ENCODE measurements around the gene MSMB.

MSMB gene

DNA sequence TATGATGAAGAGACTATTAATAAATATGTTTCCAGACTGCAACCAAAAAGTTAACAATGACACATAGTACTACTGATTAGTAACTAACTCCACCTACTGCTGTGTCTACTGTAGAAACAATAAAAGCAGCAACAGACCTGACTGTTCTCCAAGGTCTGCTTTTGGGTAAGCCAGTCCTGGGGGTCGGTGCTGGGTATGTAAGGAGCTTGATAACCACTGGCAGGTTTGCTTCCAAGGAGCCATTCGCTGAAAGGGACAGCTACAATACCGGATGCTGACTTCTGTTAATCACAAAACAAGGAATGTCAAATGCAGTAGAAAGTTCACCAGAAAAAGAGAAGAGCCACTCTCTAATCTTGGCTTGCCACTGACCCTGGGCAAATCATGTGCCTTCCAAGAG lies 33.3 kb downstream of the MSMB start:
- H3K4me3 ChIP-seq (ENCODE audit: insufficient read depth, low read length, poor library complexity, severe bottlenecking) = no peak overlapping the region
- H3F3A ChIP-seq (ENCODE audit: insufficient read depth) = peaks cover 8% of the 10 kb centered on the region; the same call in 1 of the 2 replicates
- H3K79me2 ChIP-seq (ENCODE audit: insufficient read depth, low read length) = peaks cover 25% of the 10 kb centered on the region
- H3K9ac ChIP-seq (ENCODE audit: low read length) = no peak overlapping the region
- H3K36me3 ChIP-seq (ENCODE audit: low read length) = peaks cover 44% of the 10 kb centered on the region
- no peaks in the 10 kb centered on the region; the same call in 1 of the 2 replicates for H4K20me1 ChIP-seq (ENCODE audit: low read depth, low read length)
- H2AFZ ChIP-seq (ENCODE audit: low read depth, low read length, severe bottlenecking) = no peak overlapping the region
- H3K27me3 ChIP-seq (ENCODE audit: low read length) = no peaks in the 10 kb centered on the region
- no peak overlapping the region for H3K4me2 ChIP-seq (ENCODE audit: low read depth, low read length, poor library complexity, severe bottlenecking)
- no peaks in the 10 kb centered on the region for H3K9me3 ChIP-seq (ENCODE audit: insufficient read depth, low read length)
- H3K9me2 ChIP-seq (replicated peaks; ENCODE audit: insufficient read depth, low read length) = no peaks in the 10 kb centered on the region
- no peak overlapping the region for H3K27ac ChIP-seq (ENCODE audit: low read depth, low read length)
- TF ChIP-seq EZH2phosphoT487 (conservative IDR thresholded peaks at IDR 0.05; ENCODE audit: low read length) = no peak
- TF ChIP-seq, protein P1, sequence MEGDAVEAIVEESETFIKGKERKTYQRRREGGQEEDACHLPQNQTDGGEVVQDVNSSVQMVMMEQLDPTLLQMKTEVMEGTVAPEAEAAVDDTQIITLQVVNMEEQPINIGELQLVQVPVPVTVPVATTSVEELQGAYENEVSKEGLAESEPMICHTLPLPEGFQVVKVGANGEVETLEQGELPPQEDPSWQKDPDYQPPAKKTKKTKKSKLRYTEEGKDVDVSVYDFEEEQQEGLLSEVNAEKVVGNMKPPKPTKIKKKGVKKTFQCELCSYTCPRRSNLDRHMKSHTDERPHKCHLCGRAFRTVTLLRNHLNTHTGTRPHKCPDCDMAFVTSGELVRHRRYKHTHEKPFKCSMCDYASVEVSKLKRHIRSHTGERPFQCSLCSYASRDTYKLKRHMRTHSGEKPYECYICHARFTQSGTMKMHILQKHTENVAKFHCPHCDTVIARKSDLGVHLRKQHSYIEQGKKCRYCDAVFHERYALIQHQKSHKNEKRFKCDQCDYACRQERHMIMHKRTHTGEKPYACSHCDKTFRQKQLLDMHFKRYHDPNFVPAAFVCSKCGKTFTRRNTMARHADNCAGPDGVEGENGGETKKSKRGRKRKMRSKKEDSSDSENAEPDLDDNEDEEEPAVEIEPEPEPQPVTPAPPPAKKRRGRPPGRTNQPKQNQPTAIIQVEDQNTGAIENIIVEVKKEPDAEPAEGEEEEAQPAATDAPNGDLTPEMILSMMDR (IDR thresholded peaks at IDR 0.05; ENCODE audit: insufficient read depth, low read length, poor library complexity, severe bottlenecking) = no peak

- Histone ChIP-seq H3K36me3 (ENCODE audit: low read length) (peaks cover 39% of the 10 kb centered on the region), H4K20me1 (ENCODE audit: low read depth, low read length) (no peaks in the 10 kb centered on the region), H3F3A (ENCODE audit: insufficient read depth) (peaks cover 29% of the 10 kb centered on the region; the same call in 1 of the 2 replicates), H3K79me2 (ENCODE audit: insufficient read depth, low read length) (no peaks in the 10 kb centered on the region), H3K9me3 (ENCODE audit: insufficient read depth, low read length) (no peaks in the 10 kb centered on the region), H3K9ac (ENCODE audit: low read length) (no peak overlapping the region), H2AFZ (ENCODE audit: low read depth, low read length, severe bottlenecking) (no peak overlapping the region), H3K4me3 (ENCODE audit: insufficient read depth, low read length, poor library complexity, severe bottlenecking) (no peak overlapping the region), H3K27me3 (ENCODE audit: low read length) (no peaks in the 10 kb centered on the region), H3K9me2 (replicated peaks; ENCODE audit: insufficient read depth, low read length) (no peaks in the 10 kb centered on the region), H3K27ac (ENCODE audit: low read depth, low read length) (no peak overlapping the region), H3K4me2 (ENCODE audit: low read depth, low read length, poor library complexity, severe bottlenecking) (no peak overlapping the region)
- TF ChIP-seq, protein P1 (IDR thresholded peaks at IDR 0.05; ENCODE audit: insufficient read depth, low read length, poor library complexity, severe bottlenecking) = no peak
- TF ChIP-seq EZH2phosphoT487 (conservative IDR thresholded peaks at IDR 0.05; ENCODE audit: low read length) = no peak
Observed at GRCh38 chr10:46006219-46006618, 39.9 kb downstream of the MSMB start.

GRCh38 chr10:46005383-46005782 lies 40.7 kb downstream of the MSMB start:
- Histone ChIP-seq H3K9me3 (ENCODE audit: insufficient read depth, low read length) (no peaks in the 10 kb centered on the region), H3F3A (ENCODE audit: insufficient read depth) (peaks cover 34% of the 10 kb centered on the region; the same call in 1 of the 2 replicates), H4K20me1 (ENCODE audit: low read depth, low read length) (no peaks in the 10 kb centered on the region), H3K36me3 (ENCODE audit: low read length) (peaks cover 39% of the 10 kb centered on the region), H3K4me2 (ENCODE audit: low read depth, low read length, poor library complexity, severe bottlenecking) (no peak overlapping the region), H3K9me2 (replicated peaks; ENCODE audit: insufficient read depth, low read length) (no peaks in the 10 kb centered on the region), H3K9ac (ENCODE audit: low read length) (no peak overlapping the region), H2AFZ (ENCODE audit: low read depth, low read length, severe bottlenecking) (no peak overlapping the region), H3K4me3 (ENCODE audit: insufficient read depth, low read length, poor library complexity, severe bottlenecking) (no peak overlapping the region), H3K27me3 (ENCODE audit: low read length) (no peaks in the 10 kb centered on the region), H3K27ac (ENCODE audit: low read depth, low read length) (no peak overlapping the region), H3K79me2 (ENCODE audit: insufficient read depth, low read length) (no peaks in the 10 kb centered on the region)
- TF ChIP-seq EZH2phosphoT487 (conservative IDR thresholded peaks at IDR 0.05; ENCODE audit: low read length) = no peak
- TF ChIP-seq, protein P1 (IDR thresholded peaks at IDR 0.05; ENCODE audit: insufficient read depth, low read length, poor library complexity, severe bottlenecking) = no peak

Data from SU-DHL-6 (cell line).